Renal cortex interstitium (tissue), 11 donors: Measurements from ENCODE around the gene SCYL2. TPM values are rescaled to one million over a fixed set of nuclear protein-coding genes. Genes with fewer than 3 reads are reported as not detected.

Experiments
- DNase-seq, 11 donors: peaks; one replicate each; pipeline ENCODE4 v3.0.0-alpha.2; 2013; ENCODE audit warnings: low read depth in 9 of 11, low spot score in 4 of 11; ENCODE audit errors: extremely low read depth in 1 of 11
- polyA plus RNA-seq, 3 donors: library from polyadenylated mRNA; unstranded; fragments of 120-200 nt; gene quantifications; one replicate each; pipeline ENCODE4 v1.2.1, GENCODE V29; 2013; ENCODE audit not compliant: insufficient read length in 3 of 3

The SCYL2 gene
- polyA plus RNA-seq, 3 donors, result 48.3 to 57.9 (median 57.6) TPM

GRCh38 chr12:100348657-100349454 lies 81.9 kb downstream of the SCYL2 start:
- DNase-seq, result peak in 3 of 11 donors; percentile 10 to 19 (median 18)

DNA sequence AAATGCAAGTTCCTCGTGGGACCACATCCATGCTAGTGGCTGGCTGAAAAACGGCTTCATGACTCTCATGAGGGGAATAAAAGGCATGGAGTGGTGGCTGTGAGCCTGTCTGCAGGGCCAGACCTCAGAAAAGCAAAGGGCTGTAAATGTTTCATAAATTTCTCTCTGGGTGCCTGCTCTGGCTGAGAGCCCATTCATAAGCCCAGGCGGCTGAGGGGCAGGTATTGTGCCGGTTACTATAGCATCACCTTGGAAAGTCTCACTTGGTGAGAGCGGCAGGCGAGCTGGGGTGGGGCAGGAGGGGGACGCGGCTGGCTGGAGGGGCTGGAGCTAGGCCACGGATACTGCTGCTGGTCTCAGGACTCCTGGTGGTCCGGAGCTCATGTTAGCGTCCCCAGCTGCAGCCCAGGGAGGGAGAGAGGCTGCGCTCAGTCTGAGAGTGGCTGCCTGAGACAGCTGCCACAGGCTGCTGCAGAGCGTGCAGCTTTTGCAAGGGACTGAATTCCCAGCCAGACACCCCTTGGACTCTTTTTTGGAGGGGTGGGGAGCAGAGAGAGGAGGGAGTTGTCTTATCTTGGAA lies 89.8 kb downstream of the SCYL2 start, which contains the start of gene SLC17A8:
TSS of gene SLC17A8 (plus strand) at position 431 of the 580 bp plus-strand sequence. CDS start 318 bp downstream, outside the sequence.
- peak in 5 of 11 donors; percentile 30 to 53 (median 36) for DNase-seq

- no peak for DNase-seq
These were observed 92.3 kb downstream of the SCYL2 start for GRCh38 chr12:100359248-100359647.

DNA sequence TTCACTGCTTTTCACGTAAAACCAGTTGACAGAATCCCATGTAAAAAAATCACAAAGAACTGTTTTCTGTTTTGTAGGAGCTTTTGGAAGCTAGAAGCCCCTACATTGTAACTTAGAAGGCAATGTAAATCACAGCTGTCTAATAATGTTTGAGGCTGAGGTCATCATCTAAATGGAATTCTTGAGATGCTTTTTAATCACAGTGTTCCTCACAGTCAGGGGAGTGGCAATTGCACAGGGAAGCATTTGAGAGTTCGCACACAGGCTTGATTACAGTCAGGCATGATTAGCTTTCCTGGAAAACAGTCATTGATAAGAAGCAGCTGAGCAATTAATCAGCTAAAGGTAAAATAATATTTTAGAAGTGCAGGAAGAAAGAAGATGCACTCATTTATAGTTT lies 92.8 kb downstream of the SCYL2 start:
- DNase-seq, result peak in 2 of 11 donors; percentile 6 to 40

DNA sequence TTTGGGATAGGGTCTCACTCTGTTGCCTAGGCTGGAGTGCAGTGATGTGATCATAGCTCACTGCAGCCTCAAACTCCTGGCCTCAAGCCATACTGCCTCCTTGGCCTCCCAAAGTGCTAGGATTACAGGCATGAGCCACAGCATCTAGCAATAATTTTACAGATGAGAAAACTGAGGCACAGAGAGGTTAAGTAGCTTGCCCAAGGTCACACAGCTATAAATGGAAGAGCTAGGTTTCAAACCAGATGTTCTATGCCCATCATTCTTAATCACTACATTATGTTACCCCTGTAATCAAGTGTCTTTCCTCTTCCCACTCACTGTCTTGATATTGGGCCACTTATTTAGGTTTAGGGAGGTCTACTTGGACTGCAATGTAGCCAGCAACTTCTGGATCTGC lies 93.5 kb downstream of the SCYL2 start:
- DNase-seq, result no peak

DNA sequence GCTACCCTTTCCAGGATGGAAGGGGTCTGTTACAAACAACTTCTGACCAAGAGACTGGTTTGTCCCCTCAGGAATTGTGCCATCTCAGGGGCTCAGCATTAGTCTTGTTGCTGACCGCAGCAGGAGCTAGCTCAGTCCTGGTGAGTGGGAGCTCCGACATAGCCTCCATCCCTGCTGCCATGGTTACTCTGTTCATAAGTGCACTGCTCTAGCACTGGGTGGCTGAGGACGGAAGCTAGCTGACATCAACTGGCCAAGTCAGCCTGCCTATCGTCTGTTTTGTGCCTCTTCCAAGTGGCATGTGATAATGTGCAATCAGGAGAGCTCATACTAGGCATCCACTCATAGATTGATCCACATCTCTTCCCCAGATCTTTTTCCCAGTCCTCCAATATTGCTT lies 97.3 kb downstream of the SCYL2 start:
- DNase-seq, result no peak

GRCh38 chr12:100365411-100365810 lies 98.4 kb downstream of the SCYL2 start:
- DNase-seq, result no peak

GRCh38 chr12:100368066-100368465 lies 101.1 kb downstream of the SCYL2 start:
- DNase-seq, result no peak

- DNase-seq, result no peak
These were observed 104.2 kb downstream of the SCYL2 start for GRCh38 chr12:100371146-100371545.

- DNase-seq, result no peak
These were observed 106.1 kb downstream of the SCYL2 start for GRCh38 chr12:100372853-100373640.

DNA sequence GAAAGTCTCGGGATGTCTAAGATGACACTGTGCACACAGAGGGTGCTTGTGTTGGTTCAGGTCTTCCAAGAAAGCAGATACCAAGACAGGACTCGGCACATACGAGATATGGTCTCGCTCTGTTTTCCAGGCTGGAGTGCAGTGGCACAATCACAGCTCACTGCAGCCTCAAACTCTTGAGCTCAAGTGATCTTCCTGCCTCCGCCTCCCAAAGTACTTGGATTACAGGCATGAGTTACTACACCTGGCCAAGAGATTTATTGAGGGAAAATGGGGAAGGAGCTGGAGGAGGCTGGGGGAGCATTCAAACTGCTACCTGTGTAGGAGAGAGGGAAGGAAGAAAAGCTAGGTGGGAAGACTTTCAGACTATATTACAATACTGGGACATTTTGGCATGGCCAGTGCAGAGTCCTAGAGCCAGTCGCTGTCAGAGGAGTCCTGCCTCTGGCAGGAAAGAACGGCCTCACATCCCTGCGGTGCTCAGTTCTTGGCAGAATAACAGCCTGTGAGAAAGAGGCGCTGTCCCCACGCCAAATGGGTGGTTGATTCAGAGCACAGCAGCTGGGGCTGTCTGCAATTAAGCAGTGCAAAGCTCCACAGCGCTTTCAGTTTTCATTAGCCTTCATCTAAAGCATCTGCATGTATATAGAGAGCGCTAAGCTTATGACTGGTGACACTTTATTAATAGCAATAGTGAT lies 108.2 kb downstream of the SCYL2 start:
- DNase-seq, result peak in 5 of 11 donors; percentile 16 to 36 (median 24)

- no peak for DNase-seq
These were observed 109.2 kb downstream of the SCYL2 start for GRCh38 chr12:100376161-100376560.

DNA sequence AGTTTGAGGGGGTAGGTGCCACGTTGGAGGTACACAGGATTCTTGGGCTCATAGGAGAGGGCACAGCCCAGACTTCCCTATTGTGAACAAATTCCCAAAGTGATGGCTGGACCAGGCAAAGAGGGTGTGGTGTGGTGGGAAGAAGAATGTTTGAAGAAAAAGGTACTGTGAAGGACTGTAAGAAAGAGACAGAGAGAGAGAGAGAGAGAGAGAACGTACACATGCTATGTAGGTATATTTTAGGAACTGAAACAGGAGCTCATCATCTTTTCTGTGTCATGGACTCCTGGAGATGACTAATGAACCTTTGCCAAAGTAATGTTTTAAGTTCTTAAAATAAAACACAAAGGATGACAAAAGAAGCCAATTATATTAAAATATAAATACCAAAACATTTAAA lies 114.4 kb downstream of the SCYL2 start:
- DNase-seq, result no peak

DNA sequence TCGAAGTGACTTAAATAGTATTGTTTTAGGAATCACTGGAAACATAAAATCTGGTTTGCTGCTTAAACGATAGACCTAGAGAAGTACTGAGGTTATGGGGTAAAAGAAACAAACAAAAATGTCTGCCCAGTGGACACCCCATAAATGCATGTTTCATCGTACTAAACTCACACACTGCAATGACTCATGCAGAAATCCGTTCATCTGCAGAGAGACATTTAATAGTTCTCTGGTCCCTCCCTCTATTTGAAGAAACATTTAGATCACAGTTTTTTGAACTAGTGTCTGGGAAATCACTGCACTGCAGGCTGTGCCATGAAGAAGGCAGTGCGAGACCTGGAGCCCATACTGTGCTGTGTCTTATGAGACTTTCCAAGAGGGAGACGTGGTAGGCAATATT lies 115.4 kb downstream of the SCYL2 start:
- no peak for DNase-seq

DNA sequence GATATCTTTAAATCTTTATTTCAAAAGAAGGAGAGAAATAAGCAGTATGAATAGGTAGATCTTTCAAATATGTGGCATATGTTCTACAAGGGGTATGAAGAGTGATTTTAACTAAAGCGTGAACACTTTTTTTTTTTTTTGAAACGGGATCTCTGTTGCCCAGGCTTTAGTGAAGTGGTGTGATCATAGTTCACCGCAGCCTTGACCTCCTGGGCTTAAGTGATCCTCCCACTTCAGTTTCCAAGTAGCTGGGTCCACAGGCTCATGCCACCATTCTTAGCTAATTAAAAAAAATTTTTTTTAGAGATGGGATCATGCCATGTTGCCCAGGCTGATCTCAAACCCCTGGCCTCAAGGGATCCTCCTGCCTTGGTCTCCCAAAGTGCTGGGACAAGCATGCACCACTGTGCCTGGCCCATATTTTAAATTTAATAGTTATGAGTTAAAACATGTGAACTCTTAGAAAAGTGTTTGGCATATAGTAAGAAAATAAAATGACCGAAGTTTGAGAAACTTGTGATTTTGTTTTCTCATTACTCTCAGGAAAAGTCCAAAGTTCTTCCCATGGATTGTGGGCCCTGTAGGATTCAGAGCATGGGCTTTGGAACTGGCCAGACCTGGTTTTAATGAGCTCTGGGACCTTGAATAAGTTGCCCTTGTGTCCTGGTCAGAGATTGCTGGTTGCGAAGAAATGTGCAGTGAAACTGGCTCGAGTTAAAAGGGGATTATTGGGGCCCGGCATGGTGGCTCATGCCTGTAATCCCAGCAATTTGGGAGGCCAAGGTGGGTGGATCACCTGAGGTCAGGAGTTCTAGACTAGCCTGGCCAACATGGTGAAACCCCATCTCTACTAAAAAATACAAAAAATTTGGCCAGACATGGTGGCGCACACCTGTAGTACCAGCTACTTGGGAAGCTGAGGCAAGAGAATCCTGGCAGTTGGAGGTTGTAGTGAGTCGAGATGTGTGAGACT lies 116.9 kb downstream of the SCYL2 start:
- peak in 1 of 11 donors; percentile 1 for DNase-seq

DNA sequence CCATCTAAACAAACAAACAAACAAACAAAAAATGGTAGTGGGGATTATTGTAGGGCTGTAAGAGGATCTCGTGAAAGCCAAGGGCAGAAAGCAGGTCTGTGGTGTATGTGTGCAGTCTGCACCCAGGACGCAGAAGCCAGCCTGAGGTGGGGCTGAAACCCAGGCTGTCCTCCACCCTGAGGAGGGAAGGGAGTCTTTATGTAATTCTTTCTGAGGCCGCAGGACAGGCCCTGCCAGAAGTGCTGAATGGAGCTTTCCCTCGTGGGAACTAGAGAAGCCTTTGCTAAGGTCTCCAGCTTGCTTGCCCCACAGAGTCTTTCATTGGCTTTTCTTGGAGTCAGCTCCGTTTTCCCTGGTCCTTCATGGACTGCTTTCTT lies 117.6 kb downstream of the SCYL2 start:
- DNase-seq, result no peak

DNA sequence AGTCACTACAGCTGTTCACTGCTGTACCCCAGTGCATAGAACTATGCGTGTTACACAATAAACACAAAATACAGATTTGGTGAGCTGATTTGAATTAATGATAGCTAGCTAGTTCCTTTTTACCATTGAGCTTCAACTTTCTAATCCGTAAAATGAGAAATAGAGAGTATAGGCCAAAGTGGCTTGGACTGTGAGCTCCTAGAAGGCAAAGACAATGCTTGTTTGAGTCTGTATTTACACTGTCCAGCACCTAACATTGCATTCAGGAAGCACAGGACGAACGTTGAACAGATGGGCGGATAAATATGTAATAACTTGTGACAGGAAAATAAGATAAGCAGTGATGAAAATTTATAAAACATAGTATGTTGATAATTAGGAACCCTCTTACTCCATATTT lies 121.4 kb downstream of the SCYL2 start:
- no peak for DNase-seq
